Measurements from ENCODE around the gene INPP5E. TPM values are rescaled to one million over a fixed set of nuclear protein-coding genes. Genes with fewer than 3 reads are reported as not detected.

The INPP5E gene
- total and polyA plus RNA-seq, 2 experiments from 2014 or later: 5.3 to 7.1 TPM

- H3K4me3 ChIP-seq: no peak overlapping the region
- no peak overlapping the region for H3K27ac ChIP-seq
- H3K9me2 ChIP-seq (replicated peaks; ENCODE audit: insufficient read depth): no peaks in the 10 kb centered on the region
- peaks cover 4% of the 10 kb centered on the region for H3K79me2 ChIP-seq
- no peak overlapping the region for H2AFZ ChIP-seq
- peaks cover 9% of the 10 kb centered on the region for H4K20me1 ChIP-seq (ENCODE audit: insufficient read depth, poor library complexity, severe bottlenecking)
- H3K27me3 ChIP-seq: no peaks in the 10 kb centered on the region
- no peak overlapping the region for H3K4me2 ChIP-seq
- no peak for TF ChIP-seq EZH2phosphoT487 (IDR thresholded peaks at IDR 0.05; ENCODE audit: low read depth, severe bottlenecking, unreplicated experiment)
- no peak for TF ChIP-seq CTCF (IDR thresholded peaks at IDR 0.05; ENCODE audit: poor library complexity)
- no peak for TF ChIP-seq EZH2 (IDR thresholded peaks at IDR 0.05; ENCODE audit: borderline replicate concordance)
- no peaks in the 10 kb centered on the region for H3K9me3 ChIP-seq (ENCODE audit: low read depth)
- DNase-seq (ENCODE audit: low spot score): no peak
- H3K36me3 ChIP-seq (replicated peaks; ENCODE audit: insufficient read depth, low read depth): no peaks in the 10 kb centered on the region
- no peaks in the 10 kb centered on the region for H3K4me1 ChIP-seq (ENCODE audit: insufficient read depth)
- 95% methylated on average over 19 of the region's 20 CpGs for WGBS (ENCODE audit: low lambda C conversion rate, missing lambda C conversion rate)
These were observed 4.5 kb upstream of the INPP5E start for GRCh38 chr9:136444102-136444501.

GRCh38 chr9:136443687-136444086 lies 4.0 kb upstream of the INPP5E start:
- Histone ChIP-seq H3K36me3 (replicated peaks; ENCODE audit: insufficient read depth, low read depth) (no peaks in the 10 kb centered on the region), H3K27ac (no peak overlapping the region), H3K79me2 (peaks cover 8% of the 10 kb centered on the region), H3K4me3 (no peak overlapping the region), H3K4me1 (ENCODE audit: insufficient read depth) (no peaks in the 10 kb centered on the region), H2AFZ (no peak overlapping the region), H3K9me2 (replicated peaks; ENCODE audit: insufficient read depth) (no peaks in the 10 kb centered on the region), H3K4me2 (no peak overlapping the region), H3K9me3 (ENCODE audit: low read depth) (no peaks in the 10 kb centered on the region), H3K27me3 (no peaks in the 10 kb centered on the region), H4K20me1 (ENCODE audit: insufficient read depth, poor library complexity, severe bottlenecking) (peaks cover 9% of the 10 kb centered on the region)
- WGBS (ENCODE audit: low lambda C conversion rate, missing lambda C conversion rate): 97% methylated on average over 7 of the region's 7 CpGs
- no peak for DNase-seq (ENCODE audit: low spot score)
- TF ChIP-seq CTCF (IDR thresholded peaks at IDR 0.05; ENCODE audit: poor library complexity) (no peak), EZH2 (IDR thresholded peaks at IDR 0.05; ENCODE audit: borderline replicate concordance) (no peak), EZH2phosphoT487 (IDR thresholded peaks at IDR 0.05; ENCODE audit: low read depth, severe bottlenecking, unreplicated experiment) (no peak)

GRCh38 chr9:136443087-136443486 lies 3.4 kb upstream of the INPP5E start:
- Histone ChIP-seq H3K4me3 (no peak overlapping the region), H3K36me3 (replicated peaks; ENCODE audit: insufficient read depth, low read depth) (no peaks in the 10 kb centered on the region), H3K9me2 (replicated peaks; ENCODE audit: insufficient read depth) (no peaks in the 10 kb centered on the region), H3K79me2 (peaks cover 14% of the 10 kb centered on the region), H2AFZ (no peak overlapping the region), H3K27me3 (no peaks in the 10 kb centered on the region), H3K4me1 (ENCODE audit: insufficient read depth) (peaks cover 4% of the 10 kb centered on the region), H3K9me3 (ENCODE audit: low read depth) (no peaks in the 10 kb centered on the region), H3K4me2 (no peak overlapping the region), H3K27ac (no peak overlapping the region), H4K20me1 (ENCODE audit: insufficient read depth, poor library complexity, severe bottlenecking) (peaks cover 10% of the 10 kb centered on the region)
- TF ChIP-seq EZH2 (IDR thresholded peaks at IDR 0.05; ENCODE audit: borderline replicate concordance) (no peak), CTCF (IDR thresholded peaks at IDR 0.05; ENCODE audit: poor library complexity) (no peak), EZH2phosphoT487 (IDR thresholded peaks at IDR 0.05; ENCODE audit: low read depth, severe bottlenecking, unreplicated experiment) (no peak)
- no peak for DNase-seq (ENCODE audit: low spot score)
- WGBS (ENCODE audit: low lambda C conversion rate, missing lambda C conversion rate): 94% methylated on average over 15 of the region's 15 CpGs

GRCh38 chr9:136442265-136442664 lies 2.6 kb upstream of the INPP5E start:
- Histone ChIP-seq H3K79me2 (peaks cover 22% of the 10 kb centered on the region), H3K4me3 (no peak overlapping the region), H3K27me3 (no peaks in the 10 kb centered on the region), H3K36me3 (replicated peaks; ENCODE audit: insufficient read depth, low read depth) (no peaks in the 10 kb centered on the region), H2AFZ (no peak overlapping the region), H4K20me1 (ENCODE audit: insufficient read depth, poor library complexity, severe bottlenecking) (peaks cover 18% of the 10 kb centered on the region), H3K9me2 (replicated peaks; ENCODE audit: insufficient read depth) (no peaks in the 10 kb centered on the region), H3K27ac (no peak overlapping the region), H3K4me1 (ENCODE audit: insufficient read depth) (peaks cover 11% of the 10 kb centered on the region), H3K4me2 (no peak overlapping the region), H3K9me3 (ENCODE audit: low read depth) (no peaks in the 10 kb centered on the region)
- TF ChIP-seq EZH2phosphoT487 (IDR thresholded peaks at IDR 0.05; ENCODE audit: low read depth, severe bottlenecking, unreplicated experiment) (no peak), CTCF (IDR thresholded peaks at IDR 0.05; ENCODE audit: poor library complexity) (no peak), EZH2 (IDR thresholded peaks at IDR 0.05; ENCODE audit: borderline replicate concordance) (no peak)
- WGBS (ENCODE audit: low lambda C conversion rate, missing lambda C conversion rate): 91% methylated on average over 5 of the region's 5 CpGs
- DNase-seq (ENCODE audit: low spot score): no peak
